GM21367 (cell line): Measurements from ENCODE around the gene OPHN1.

ENCODE experiments used
- ATAC-seq: cut with Tn5 transposase; IDR thresholded peaks from one replicate; pipeline ENCODE4 v1.9.1; 2021; ENCODE audit not compliant: unreplicated experiment

Gene OPHN1

DNA sequence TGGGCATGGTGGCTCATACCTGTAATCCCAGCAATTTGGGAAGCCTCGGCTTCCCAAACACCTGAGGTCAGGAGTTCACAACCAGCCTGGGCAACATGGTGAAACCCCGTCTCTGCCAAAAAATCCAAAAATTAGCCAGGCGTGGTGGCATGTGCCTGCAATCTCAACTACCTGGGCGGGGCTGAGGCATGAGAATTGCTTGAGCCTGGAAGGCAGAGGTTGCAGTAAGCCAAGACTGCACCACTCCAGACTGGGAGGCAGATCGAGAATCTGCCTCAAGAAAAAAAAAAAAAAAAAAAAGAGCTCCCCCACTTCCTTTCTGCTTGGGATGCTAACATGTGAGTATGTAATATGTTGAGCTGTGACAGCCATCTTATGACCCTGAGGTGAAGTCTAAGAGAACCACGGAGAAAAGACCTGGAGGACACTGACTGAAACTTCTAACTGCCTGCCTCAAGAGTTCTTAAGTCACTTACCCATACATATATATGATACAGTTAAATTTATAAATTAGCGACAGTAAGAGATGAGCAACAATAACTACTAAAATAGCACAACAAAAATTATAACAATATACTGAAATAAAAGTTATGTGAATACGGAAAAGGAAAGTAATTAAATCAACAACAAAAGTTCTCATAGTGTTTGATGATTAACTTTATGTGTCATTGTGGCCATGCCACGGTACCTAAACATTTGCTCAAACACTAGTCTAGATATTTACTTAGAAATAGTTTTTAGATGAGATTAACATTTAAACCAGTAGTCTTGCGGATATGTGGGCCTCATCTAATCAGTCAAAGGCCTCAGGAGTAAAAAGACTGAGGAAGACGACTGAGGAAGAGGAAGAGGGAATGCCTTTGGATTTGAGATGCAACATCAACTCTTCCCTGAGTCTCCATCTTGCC is 178.3 kb downstream of the OPHN1 start:
- ATAC-seq, result no peak

- no peak for ATAC-seq
Observed at GRCh38 chrX:68252664-68253063, 180.6 kb downstream of the OPHN1 start.

DNA sequence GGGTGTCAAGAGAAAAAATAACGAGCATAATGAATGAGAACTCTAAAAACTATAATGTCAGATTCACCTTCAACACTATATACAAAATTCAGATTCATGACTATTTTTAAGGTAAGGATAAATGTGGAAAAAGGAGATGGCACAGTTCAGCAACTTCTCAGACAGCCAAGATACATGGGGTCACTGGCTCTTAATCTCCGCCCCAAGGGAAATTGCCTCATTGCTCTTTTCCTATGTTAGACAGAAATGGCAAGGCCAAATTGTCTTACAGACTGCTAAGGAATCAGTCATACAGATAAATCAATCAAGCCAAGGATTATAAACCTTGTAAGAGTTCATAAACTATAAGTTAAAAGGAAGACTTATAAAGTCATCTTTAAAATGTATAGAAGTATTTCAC is 183.4 kb downstream of the OPHN1 start:
- no peak for ATAC-seq

DNA sequence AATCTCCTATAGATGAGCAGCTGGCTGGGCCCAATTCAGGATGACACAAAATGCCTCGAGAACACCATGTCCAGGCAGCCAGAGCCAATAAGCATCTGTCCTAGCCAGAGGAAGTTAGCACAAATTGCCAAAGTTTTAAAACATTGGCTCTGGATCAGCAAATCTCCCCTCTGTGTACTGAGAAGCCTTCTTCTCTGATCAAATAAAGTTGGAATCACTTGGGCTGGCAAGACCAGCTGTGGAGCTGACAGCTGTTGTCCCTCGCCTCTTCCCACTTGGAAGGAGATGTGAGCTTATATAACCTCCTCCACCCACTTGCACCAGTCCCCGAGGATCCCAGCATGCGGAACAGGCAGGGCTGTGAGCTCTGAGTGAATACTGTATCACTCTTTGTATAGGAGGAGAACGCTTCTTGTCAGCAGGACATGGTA is 183.9 kb downstream of the OPHN1 start:
- no peak for ATAC-seq

- no peak for ATAC-seq
Observed at GRCh38 chrX:68238568-68238967, 194.7 kb downstream of the OPHN1 start.

GRCh38 chrX:68234171-68234910 is 199.0 kb downstream of the OPHN1 start:
- no peak for ATAC-seq

GRCh38 chrX:68232206-68232605 is 201.1 kb downstream of the OPHN1 start:
- ATAC-seq, result no peak

DNA sequence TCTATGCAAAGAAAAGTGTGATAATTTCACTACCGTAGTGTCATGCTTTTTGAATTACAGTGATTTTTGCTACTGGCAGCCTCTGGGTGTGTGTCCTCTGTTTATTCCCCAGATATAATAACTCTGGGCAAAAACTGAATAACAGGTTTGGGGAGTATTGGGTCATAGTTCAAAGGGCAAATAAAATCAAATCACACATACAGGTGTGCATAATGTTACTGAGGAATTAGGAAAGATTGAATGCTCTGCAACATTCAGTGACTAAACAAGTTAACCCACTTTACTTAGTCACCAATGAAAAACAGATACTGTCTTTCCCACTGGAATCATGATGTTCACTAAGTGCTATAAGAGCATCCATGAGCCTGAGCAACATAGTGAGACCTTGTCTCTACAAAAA is 224.3 kb downstream of the OPHN1 start:
- no peak for ATAC-seq

GRCh38 chrX:68204521-68205038 is 228.7 kb downstream of the OPHN1 start:
- no peak for ATAC-seq

GRCh38 chrX:68203646-68204045 is 229.6 kb downstream of the OPHN1 start:
- no peak for ATAC-seq

DNA sequence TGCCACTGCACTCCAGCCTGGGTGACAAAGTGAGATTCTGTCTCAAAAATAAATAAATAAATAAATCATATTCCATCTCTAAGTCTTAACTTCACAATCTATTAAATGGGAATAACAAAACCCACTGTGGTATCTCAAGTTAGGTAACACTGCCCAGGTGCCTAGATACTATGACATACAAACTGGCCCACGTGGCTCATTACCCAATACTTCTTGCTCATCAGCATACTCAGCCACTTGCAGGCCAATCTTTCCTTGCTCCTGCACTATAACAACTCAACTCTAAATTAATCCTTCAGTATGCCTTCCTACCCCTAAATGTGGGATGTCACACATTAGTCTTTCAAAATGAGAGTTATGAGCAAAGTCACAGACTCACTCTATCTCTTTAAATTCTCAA is 230.1 kb downstream of the OPHN1 start:
- no peak for ATAC-seq

DNA sequence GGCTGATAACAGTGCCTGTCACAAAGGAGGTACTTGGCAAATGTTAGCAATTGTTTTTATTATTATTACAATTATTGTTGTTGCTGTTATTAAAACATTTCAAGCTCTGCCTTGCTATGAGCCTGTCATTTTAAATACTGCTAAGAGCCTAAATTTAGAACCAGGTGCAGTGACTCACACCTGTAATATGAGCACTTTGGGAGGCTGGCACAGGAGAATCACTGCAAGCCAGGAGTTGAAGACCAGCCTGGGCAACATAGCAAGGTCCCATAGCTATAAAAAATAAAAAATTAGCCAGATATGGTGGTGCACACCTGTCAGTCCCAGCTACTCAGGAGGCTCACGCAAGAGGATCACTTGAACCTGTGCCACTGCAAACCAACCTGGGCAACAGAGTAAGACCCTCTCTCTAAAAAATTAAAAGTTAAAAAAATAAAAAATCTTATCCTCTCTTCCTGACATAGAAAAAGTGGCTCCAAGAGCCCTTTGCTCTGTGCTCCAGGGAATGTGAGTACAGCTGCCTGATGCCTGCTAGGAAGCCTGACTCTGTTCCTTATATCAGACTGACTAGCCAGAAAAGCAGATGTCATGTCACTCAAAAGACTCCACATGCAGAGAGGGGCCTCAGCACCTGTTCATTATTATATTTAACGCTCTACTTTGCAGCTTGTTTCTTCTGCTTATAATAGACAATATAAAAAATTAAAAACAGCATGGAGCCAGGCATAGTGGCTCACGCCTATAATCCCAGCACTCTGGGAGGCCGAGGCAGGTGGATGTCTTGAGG is 234.0 kb downstream of the OPHN1 start:
- ATAC-seq, result no peak

GRCh38 chrX:68196939-68197791 is 236.1 kb downstream of the OPHN1 start:
- ATAC-seq, result no peak

DNA sequence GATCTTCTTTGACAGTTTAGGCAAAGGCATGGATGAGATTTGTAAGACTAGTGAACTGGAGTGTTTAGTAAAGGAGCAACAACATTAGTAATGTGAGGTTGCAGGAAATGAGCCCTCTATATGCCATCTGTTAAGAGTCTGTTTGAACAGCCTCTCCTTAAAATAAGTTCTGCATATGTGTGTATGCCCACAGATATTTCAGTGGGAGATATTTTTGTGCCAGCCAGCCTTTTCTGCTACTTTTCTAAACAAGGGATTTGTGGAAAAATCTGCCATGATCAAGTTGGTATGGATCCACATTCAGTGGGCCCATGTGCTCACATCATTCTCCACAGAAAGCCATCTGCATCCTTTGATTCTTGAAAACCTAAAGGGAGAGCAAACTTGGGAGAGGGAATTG is 237.7 kb downstream of the OPHN1 start:
- no peak for ATAC-seq

DNA sequence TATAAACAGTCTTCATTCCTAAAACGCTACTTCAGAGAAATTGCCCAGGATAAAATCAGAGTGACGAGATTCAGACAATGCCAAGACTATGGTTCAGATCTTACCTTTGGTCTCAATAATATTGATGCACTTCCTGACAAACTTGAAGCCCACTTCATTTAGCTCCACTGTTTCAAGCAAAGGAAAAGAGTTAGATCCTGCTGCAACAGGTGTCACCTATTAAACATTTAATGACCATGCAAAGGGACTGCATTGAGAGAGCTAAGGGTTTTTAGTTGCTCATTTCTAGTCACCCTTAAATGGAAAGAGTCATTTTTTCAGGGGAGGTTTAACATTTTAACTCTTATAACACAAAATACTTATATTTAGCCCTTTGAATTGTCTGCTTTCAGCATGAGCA is 239.5 kb downstream of the OPHN1 start:
- no peak for ATAC-seq

DNA sequence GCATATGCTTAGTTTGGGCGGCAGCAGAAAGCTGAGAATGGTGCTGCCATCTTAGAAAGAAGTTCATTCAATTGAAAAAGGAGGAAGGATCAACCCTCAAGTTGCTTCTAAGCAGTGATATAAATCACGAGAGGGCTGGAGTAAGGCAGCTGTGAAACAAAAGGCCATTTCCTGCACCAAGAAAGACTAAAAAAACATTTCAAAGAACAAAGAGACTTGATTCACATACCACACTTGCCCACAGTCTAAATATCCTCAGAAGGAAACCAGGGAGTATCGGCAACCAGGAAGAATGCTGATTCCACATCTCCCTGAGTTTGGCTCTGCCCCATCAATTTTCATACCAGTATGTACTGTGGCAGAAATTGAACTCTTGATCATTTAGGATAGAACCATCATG is 240.1 kb downstream of the OPHN1 start:
- ATAC-seq, result no peak

GRCh38 chrX:68190799-68191198 is 242.5 kb downstream of the OPHN1 start:
- no peak for ATAC-seq

GRCh38 chrX:68186552-68187262 is 246.6 kb downstream of the OPHN1 start:
- ATAC-seq, result no peak

DNA sequence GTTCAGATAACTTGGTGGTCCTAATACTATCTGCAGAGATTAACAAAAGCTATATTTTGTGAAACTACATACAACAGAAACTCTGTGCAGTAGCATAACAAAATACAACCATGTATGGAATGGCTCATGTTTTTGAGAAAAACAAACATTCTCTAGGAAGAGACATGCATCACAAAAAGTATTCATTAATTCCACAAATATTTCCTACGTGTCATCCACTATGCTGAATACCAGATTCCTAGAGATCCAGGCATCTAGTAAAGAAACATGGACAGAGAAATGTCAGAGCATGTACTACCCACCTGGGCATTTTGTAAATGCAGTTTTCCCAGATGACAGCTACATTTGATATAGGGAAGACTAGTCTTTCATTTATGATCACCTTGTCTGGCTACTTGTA is 248.1 kb downstream of the OPHN1 start:
- ATAC-seq, result no peak
